ENCODE results near the gene KLHDC8A.
"Not testable (repeated sequence)": the region's sequence is repeated elsewhere in the genome, so short reads cannot be mapped to it uniquely, and the experiment has no call there.

Gene KLHDC8A, protein sequence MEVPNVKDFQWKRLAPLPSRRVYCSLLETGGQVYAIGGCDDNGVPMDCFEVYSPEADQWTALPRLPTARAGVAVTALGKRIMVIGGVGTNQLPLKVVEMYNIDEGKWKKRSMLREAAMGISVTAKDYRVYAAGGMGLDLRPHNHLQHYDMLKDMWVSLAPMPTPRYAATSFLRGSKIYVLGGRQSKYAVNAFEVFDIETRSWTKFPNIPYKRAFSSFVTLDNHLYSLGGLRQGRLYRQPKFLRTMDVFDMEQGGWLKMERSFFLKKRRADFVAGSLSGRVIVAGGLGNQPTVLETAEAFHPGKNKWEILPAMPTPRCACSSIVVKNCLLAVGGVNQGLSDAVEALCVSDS

DNA sequence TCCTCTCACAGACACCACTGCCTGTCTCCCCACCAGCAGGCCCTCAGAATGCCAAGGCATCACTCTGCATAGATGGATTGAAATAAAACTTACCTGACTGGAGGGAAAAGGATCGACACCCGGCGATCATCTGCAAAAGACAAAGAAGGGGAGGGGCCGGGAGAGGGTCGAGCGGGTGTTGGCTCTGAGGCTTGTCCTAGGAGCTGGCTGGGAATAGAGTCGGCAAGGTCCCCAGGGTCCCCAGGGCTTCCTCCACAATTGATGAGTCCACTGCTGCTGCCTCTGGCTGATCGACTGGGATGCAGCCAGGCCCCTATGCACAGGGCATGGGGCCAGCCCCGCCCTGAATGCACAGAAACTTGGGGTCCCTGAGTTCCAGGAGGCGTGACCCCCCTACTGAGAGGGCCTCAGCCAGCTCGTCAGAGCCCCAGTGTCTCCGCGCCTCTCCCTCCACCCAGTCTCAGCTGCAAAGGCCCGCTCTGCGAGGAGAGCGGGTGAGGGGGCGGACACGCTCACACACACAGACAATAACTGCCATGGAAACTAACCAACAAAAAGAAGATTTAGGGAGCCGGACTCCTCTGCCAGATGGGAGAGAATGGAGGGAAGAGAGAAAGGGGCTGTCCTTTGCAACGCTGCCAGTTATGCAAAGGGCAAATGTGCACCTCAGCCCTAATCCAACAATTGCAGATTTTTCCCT lies at the start of gene KLHDC8A:
Gene KLHDC8A, minus strand, starts transcription at position 483 of the 700 bp plus-strand sequence. CDS start 13,318 bp downstream, outside the sequence.
- H3K4me3 ChIP-seq: no peak within 1 kb of the TSS
- H3K27ac ChIP-seq: no peak within 1 kb of the TSS

DNA sequence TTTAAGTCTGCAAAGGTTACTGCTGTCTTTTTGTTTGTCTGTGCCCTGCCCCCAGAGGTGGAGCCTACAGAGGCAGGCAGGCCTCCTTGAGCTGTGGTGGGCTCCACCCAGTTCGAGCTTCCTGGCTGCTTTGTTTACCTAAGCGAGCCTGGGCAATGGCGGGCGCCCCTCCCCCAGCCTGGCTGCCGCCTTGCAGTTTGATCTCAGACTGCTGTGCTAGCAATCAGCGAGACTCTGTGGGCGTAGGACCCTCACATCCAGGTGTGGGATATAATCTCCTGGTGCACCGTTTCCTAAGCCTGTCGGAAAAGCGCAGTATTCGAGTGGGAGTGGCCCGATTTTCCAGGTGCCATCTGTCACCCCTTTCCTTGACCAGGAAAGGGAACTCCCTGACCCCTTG lies 49.5 kb upstream of the KLHDC8A start:
- H3K27ac ChIP-seq, H3K4me3 ChIP-seq: not testable (repeated sequence)

DNA sequence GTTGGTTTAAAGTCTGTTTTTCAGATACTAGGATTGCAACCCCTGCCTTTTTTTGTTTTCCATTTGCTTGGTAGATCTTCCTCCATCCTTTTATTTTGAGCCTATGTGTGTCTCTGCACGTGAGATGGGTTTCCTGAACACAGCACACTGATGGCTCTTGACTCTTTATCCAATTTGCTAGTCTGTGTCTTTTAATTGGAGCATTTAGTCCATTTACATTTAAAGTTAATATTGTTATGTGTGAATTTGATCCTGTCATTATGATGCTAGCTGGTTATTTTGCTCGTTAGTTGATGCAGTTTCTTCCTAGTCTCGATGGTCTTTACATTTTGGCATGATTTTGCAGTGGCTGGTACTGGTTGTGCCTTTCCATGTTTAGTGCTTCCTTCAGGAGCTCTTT lies 47.8 kb upstream of the KLHDC8A start:
- H3K4me3 ChIP-seq, H3K27ac ChIP-seq: not testable (repeated sequence)

DNA sequence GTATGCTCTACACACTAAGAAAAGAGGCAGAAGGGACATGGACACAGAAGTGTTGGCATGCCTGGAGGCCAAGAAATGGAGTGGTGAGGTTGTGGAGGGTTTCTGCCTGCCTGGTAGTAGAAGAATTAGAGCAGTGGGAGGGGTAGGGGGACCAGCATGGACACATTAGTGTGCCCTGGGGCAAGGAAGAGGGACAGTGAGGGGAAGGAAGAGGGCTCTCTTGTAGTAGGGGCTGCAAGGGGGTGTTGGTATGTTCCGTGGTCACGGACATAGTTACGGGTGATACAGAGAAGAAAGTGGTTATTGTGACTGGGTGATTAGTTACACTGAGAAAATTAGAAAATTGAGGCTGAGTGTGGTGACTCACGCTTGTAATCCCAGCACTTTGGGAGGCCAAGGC lies 41.9 kb upstream of the KLHDC8A start:
- H3K4me3 ChIP-seq: no peak overlapping the region
- H3K27ac ChIP-seq: no peak overlapping the region

DNA sequence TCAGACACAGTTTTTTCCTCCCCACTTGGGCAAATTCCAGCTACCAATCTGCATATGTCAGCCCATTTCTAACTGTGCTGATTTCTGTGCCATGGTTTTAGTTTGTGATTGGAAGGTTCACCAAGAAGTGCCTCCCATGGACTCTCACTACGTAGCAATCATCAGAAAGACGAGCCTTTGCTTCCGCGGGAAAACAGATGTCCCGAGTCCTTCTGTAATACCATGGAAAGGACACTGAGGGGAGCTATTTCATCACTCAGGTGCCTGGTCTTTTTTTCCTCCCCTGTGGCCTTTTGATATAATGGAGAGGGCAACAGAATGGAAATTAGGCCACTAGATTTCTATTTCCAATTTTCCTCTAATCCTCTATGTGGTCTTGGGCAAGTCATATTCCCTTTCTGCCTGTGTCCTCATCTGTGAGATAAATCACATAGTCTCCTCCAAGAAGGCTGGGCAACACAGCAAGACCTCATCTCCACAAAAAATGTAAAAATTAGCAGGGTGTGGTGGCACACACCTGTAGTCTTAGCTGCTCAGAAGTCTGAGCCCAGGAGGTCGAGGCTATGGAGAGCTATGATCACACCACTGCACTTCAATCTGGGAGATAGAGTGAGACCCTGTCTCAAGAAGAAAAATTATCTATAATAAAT lies 40.4 kb upstream of the KLHDC8A start:
- Histone ChIP-seq H3K27ac (no peak overlapping the region), H3K4me3 (no peak overlapping the region)

DNA sequence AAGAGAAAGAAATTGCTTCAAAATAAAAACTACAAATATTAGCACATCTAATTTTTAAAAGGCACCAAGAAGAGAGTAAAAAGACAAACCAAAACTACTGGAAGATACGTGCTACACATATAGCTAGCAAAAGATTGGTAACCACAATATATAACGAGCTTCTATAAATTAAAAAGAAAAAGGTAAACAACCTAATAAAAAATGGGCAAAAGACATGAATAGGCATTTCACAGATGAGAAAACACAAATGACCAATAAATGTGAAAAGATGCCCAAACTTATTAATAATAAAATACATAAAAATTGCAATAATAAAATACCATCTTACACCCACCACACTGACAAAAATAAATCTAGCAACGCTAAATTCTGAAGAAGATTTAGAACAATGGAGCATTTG lies 38.9 kb upstream of the KLHDC8A start:
- H3K4me3 ChIP-seq: no peak overlapping the region
- H3K27ac ChIP-seq: no peak overlapping the region

DNA sequence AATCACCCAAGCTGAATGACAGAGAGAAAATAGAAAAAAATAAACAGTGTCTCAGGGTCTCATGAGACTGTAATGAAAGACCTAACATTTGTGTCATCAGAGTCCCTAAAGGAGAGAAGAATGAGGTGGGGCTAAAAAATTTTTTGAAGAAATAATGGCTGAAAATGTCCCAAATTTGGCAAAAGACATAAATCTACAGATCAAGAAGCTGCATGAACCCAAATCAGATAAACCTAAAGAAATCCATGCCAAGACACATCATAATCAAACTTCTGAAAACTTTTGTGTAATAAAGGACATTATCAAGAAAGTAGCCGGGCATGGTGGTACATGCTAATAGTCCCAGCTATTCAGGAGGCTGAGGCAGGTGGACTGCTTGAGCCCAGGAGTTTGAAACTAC lies 35.9 kb upstream of the KLHDC8A start:
- Histone ChIP-seq H3K27ac (no peak overlapping the region), H3K4me3 (no peak overlapping the region)

DNA sequence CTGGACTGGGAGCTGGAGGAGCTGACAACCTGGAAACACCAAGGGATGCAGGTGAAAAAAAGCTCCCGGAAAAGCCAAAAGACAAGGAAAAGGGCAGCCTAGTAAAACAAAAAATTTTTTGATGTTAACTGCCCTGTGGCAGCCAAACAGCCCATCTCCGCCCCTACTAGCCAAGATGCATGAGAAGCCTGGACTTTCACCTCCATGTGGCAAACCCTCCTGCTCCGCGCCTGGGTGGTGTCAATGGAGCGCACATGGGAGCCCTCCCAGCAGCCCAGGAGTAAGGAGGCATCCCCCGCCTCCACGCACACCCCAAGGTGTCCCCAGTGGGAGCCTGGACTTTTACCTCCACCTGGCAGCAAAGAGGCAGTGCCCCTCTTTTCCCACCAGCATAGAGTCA lies 34.7 kb upstream of the KLHDC8A start:
- H3K27ac ChIP-seq: no peak overlapping the region
- H3K4me3 ChIP-seq: no peak overlapping the region

DNA sequence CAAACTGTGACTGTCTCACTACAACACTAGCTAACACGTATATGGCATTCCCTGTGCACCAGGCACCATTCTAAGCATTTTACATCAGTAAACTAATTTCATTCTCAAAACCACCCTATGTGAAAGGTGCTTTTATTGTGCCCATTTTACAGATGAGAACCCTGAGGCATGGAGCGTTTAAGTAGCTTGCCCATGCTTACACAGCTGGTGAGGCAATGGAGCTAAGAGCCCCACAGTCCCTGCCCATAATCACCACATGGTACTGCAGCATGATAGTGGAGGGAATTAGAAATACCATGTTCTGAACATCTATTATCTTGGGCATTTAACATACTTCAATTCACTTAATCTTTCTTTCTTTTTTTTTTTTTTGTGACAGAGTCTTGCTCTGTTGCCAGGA lies 31.1 kb upstream of the KLHDC8A start:
- H3K4me3 ChIP-seq: no peak overlapping the region
- H3K27ac ChIP-seq: no peak overlapping the region

DNA sequence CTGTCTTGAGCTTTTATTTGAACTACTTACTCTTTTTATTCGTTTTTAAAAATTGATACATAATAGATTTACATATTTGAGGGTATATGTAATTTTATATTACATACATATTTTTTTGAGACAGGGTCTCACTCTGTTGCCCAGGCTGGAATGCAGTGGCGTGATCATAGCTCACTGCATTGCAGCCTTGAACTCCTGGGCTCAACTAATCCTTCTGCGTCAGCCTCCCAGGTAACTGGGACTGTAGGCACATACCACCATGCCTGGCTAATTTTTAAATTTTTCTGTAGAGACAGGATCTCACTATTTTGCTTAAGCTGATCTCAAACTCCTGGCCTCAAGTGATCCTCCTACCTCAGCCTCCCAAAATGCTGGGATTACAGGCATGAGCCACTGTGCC lies 26.3 kb upstream of the KLHDC8A start:
- not testable (repeated sequence) for H3K27ac ChIP-seq, H3K4me3 ChIP-seq

DNA sequence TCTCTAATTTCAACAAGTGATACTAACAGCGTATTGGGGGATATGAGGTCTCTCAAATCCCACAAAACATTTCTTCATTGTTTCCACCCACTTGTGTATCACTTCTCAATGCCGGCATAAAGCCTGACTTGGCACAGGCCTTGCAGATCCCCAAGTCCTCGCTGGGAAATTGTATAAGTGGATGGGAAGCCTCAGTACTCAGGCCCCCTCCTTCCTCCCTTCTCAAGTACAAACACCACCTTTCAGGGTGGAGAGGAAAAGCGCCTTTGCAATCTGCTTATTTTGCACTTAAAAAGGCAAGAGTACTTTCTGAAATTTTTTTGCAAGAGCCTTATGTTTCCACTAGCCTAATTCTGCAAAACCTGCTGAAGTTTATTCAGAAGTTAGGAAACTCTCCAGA lies 25.8 kb upstream of the KLHDC8A start:
- no peak overlapping the region for H3K4me3 ChIP-seq
- no peak overlapping the region for H3K27ac ChIP-seq

DNA sequence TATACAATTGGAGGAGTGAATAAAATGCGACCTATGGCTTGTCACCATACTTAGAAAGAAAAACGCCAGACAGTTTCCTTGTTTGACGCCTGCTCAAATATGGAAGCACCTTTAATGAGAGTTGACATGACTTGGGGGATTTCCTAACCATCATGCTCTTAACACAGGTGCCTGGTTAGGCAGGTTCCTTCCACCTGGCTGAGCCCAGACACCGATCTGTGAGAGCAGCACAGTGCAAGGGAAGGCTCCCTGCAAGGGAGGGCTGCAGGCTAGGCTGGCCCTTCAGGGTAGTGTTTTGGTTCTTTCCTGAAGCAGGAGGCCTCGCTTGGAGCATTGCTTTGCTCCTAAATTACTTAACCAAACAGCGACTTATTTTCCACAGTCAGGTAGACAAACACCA lies 24.6 kb upstream of the KLHDC8A start:
- Histone ChIP-seq H3K4me3 (no peak overlapping the region), H3K27ac (no peak overlapping the region)

DNA sequence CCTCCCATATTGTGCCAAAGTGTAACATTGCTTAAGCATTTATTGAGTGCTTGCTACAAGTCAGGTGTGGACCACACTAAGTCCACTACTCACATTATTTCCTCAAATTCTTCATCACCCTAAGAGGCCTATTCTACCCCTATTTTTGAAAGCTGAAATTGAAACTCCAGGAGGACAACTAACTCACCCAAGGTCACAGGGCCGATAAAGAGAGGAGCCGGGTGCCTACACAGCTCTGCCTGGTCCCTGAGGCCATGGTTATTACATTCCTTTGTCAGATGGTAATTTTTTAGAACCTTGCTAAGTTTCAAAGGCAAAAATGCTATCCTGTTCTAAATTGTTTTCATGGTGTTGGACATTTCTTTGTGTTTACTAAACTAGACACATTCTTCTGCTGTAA lies 24.2 kb upstream of the KLHDC8A start:
- H3K27ac ChIP-seq: no peak overlapping the region
- H3K4me3 ChIP-seq: no peak overlapping the region

DNA sequence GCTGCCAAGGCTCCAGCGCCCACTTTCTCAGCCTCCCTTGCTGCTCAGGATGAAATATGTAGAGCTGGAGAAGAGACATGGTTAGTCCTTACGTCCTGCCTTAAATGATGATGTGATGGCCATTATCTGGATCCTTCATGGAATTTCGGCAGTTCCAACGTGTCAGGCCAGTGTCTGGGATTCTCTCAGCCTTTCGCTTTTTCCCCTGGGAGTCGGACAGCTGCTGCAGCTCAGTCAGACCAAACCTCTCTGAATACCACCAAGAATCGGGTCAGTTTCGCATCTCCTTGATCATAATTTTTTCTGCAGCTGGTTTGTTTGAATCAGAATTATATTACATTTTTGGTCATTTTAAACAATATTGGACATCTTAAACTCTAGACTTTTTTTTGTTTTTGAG lies 22.3 kb upstream of the KLHDC8A start:
- no peak overlapping the region for H3K4me3 ChIP-seq
- H3K27ac ChIP-seq: no peak overlapping the region

DNA sequence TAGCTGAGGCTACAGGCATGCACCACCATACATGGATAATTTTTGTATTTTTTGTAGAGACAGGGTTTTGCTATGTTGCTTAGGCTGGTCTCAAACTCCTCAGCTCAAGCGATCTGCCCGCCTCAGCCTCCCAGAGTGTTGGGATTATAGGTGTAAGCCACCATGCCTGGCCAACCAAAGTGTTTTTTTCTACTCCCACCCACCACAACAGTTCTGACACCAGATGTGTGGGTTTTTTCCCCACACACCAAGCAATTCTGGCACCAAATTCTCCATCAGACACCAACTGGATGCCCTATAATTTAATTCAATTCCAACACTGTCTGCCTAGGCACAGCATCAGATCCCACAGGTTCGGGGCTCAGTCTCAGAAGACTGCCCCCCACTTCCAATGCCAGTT lies 20.6 kb upstream of the KLHDC8A start:
- Histone ChIP-seq H3K27ac (no peak overlapping the region), H3K4me3 (no peak overlapping the region)

DNA sequence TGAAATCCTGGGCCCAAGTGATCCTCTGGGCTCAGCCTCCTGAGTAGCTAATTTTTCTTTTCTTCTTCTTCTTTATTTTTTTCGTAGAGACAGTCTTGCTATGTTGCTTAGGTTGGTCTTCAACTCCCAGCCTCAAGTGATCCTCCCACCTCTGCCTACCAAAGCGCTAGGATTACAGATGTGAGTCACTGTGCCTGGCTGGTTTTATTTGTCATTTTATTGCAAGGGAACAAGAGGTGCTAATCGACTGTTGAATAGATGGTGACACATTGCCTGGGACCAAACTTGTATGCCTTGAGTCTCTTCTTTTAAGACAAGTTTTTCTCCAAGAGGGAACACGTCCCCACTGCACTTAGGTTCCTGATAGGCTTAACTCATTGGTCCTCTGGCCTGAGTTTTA lies 20.0 kb upstream of the KLHDC8A start:
- Histone ChIP-seq H3K4me3 (no peak overlapping the region), H3K27ac (no peak overlapping the region)

DNA sequence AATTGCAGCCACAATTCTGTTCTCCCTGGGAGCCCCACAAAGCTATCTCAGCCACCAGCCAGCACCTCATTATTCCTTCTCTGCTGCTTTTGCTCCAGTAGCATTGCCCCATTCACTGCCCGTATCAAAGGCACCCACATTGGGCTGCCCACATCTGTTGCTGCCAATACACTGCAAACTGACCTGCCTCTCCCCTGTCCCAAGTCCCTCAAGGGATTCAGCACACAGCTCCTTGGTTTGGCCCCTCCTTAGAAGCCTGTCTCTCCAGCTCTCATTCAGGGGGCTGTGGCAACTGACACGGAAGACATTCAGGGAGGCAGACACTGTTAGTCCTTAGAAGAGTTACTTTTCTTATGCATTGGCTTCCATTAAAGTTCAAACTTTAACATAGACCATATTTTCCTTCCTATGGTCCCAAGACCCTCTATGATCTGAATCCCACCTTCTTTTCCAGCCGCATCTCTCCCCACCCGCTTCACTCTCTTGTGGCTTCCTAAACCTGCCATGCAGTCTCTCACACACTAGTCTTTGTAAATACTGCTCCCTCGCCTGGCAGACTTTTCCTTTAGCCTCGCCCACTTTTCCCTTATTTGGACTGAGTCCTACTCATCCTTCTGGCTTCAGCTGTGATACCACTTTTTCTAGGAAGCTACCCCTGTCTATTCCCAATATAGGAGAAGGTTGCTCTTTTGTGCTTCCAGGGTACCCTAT lies 19.3 kb upstream of the KLHDC8A start:
- H3K27ac ChIP-seq: no peak overlapping the region
- H3K4me3 ChIP-seq: no peak overlapping the region

DNA sequence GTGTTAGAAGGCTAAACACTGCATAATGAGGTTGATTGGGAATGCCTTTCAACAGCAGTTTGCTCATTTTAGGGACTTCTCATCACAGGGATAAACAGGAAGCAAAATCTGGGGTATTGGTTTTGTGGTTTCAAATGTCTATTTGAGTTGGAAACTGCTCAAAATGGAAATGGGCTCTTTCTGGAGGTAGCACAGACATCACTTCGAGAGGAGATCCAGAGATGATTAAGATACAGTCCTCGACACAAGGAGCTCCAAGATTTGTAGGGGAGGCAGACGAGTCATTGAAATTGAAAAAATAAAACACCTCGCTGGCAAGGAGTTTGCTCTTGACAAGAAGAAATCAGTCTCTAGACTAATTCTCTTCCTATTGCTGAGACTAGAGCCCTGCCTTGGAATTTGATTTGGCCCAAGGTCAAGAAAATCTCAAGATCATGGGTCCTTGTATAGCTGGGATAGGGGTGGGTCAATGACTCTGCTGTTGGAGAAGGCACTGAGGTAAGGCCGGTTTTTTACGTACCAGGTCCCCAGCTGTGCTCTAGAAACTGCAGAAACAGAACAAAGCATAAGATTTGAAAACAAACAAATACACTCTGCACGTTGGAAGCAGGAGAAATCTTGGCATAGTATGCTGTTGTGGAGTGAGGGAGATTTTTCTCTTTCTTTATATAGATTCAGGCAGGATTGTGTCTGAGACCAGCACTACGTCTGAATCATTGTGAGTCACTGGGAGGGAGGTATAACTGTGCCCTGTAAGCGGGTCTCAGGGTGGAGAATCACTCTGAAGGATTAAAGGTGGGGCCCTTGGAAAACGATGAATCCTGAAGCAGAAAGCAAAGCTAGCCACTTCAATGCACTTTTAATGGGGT lies 17.7 kb upstream of the KLHDC8A start:
- H3K4me3 ChIP-seq: no peak overlapping the region
- H3K27ac ChIP-seq: no peak overlapping the region

DNA sequence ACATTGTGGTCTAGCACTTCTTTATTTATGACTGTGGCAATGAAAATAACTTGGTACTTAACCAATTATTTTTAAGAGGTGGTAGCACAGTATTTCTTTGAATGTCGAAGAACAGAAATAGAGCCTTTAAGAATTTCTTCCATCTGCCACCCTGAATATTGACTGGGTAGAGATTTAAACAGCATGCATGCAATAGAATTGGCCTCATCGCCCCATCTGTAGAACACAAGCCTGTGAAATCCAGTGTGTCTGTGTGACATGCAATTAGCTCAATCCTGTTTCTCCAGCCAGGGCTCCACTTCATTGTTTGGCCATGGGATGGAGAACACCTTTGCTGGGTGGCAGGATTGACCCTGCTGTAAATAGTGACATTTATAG lies 17.1 kb upstream of the KLHDC8A start:
- no peak overlapping the region for H3K4me3 ChIP-seq
- H3K27ac ChIP-seq: no peak overlapping the region

Measured in skin epidermis (tissue), 12 donors.